HG03432 (cell line): ENCODE measurements around the gene KRT27.
A peak's percentile ranks its signal among the peaks of the same experiment; 100 is the strongest.
"Not testable (repeated sequence)": the region's sequence is repeated elsewhere in the genome, so short reads cannot be mapped to it uniquely, and the experiment has no call there.

Experiments used
- ATAC-seq: cut with Tn5 transposase; IDR thresholded peaks from one replicate; pipeline ENCODE4 v1.9.1; 2021; ENCODE audit warnings: mild to moderate bottlenecking, moderate library complexity; ENCODE audit not compliant: unreplicated experiment

KRT27 gene, protein sequence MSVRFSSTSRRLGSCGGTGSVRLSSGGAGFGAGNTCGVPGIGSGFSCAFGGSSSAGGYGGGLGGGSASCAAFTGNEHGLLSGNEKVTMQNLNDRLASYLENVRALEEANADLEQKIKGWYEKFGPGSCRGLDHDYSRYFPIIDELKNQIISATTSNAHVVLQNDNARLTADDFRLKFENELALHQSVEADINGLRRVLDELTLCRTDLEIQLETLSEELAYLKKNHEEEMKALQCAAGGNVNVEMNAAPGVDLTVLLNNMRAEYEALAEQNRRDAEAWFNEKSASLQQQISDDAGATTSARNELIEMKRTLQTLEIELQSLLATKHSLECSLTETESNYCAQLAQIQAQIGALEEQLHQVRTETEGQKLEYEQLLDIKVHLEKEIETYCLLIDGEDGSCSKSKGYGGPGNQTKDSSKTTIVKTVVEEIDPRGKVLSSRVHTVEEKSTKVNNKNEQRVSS

GRCh38 chr17:40782450-40782849 lies at the start of gene KRT27:
TSS of gene KRT27 (minus strand) at chr17:40782550. CDS start at chr17:40782493, 57 bp downstream.
- ATAC-seq: no peak

DNA sequence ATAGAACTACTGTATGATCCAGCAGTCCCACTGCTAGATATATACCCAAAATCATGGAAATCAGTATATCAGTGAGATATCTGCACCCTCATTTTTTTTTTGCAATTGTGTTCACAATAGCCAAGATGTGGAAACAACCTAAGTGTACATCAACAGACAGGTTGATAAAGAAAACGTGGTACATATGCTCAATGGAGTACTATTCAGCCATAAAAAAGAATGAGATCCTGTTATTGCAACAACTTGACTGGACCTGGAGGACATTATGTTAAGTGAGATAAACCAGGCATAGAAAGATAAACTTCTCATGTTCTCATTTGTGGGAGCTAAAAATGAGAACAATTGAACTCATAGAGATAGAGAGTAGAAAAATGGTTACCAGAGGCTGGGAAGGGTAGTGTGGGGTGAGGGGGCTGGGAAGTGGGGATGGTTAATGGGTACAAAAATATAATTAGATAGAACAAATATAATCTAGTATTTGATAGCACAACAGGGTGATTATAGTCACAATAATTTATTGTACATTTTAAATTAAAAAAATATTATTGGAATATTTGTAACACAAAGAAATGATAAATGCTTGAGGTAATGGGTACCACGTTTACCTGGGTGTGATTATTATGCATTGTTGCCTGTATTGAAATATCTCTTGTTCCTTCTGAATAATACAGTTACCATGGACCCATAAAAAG lies 47.9 kb upstream of the KRT27 start:
- no peak for ATAC-seq

DNA sequence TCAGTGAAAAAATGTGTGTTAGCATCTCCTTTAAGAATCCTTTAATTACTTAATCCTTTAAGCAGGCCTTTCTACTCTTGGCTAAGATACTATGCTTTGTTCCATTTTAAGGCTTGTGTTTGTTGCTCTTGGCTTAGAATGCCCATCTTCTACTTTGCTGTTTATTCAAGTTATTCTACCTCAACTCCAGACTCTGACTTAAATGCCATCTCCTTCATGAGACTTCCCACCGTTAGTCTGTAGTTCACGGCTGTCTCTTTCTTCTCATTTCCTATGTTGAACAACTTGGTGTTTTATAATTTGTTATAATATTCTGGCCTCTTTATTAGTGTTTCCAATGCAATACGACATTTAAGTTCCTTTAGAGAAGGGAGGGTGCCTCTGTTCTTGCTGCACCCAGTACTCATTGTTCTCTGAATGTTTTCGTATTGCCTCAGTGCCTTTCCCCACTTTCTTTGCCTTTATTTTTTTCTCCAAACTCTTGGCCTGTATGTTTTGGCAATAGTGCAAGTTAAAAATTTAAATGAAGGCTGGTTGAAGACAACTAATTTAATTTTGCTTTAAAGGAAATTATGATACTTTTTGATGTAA lies 46.2 kb upstream of the KRT27 start:
- no peak for ATAC-seq

DNA sequence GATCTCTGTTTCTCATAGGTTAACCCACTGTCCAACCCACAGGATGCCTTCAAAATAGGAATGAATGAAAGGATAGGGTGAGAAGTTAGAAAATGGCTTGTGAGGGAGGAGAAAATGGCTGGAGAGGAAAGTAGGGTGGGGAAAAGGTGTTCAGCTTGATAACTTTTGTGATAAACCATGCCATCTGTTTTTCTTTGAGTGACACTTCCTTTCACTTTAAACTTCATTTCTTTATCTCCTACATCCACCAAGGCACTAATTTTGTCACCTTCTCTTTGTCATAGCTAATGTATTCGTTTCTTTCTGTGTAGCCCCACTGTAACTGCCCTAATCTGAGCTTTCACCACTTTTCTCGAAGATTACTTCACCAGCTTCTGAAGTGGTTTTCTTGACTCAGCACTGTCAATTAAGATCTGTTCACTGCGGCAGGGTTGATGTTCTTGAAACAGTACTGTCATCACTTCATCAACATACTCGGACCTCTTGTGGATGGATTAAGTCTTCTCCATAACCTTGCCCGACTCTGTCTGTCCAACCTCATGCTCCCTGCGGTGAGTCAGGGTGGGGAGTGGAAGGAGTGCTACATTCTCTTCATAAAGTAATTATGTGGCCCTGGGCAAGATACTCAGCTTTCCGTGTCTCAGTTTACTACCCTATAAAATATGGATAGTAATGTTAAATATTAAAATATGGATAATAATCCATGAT lies 45.5 kb upstream of the KRT27 start:
- ATAC-seq: no peak

GRCh38 chr17:40825599-40825998 lies 43.2 kb upstream of the KRT27 start:
- no peak for ATAC-seq

GRCh38 chr17:40824015-40824832 lies 41.9 kb upstream of the KRT27 start:
- ATAC-seq: no peak

DNA sequence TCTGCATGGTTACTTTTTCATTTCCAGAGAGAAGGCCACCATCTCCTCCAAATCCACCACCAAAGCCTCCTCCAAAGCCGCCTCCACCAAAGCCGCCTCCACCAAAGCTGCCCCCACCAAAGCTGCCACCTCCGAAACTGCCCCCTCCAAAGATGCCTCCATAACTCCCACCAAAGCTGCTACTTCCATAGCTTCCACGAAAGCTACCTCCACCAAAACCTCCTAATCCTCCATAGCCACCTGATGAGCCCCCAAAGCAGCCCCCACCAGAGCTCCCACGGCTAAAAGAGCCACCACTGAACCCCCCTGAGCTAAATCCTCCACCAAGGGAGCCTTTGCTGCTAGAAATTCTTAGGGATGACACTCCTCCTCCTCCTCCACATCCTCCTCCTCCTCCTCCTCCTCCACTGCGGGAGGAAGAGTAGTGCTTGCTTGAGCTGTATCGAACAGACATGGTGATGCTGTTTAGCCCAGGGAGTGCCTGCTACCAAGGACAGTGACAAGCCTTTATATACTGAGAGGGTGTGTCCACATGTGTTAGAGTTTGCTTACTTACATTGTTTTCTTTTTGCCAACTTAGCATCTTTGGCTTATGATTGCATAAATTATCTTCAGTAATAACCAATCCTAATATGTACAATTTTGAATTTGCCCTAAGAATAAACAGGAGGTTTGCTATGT lies 39.9 kb upstream of the KRT27 start, which contains the start of gene KRT10:
KRT10 (minus strand) TSS at position 483 of the 681 bp plus-strand sequence; CDS start at position 454, 29 bp downstream.
- ATAC-seq: no peak

GRCh38 chr17:40821536-40821935 lies 39.2 kb upstream of the KRT27 start:
- no peak for ATAC-seq

DNA sequence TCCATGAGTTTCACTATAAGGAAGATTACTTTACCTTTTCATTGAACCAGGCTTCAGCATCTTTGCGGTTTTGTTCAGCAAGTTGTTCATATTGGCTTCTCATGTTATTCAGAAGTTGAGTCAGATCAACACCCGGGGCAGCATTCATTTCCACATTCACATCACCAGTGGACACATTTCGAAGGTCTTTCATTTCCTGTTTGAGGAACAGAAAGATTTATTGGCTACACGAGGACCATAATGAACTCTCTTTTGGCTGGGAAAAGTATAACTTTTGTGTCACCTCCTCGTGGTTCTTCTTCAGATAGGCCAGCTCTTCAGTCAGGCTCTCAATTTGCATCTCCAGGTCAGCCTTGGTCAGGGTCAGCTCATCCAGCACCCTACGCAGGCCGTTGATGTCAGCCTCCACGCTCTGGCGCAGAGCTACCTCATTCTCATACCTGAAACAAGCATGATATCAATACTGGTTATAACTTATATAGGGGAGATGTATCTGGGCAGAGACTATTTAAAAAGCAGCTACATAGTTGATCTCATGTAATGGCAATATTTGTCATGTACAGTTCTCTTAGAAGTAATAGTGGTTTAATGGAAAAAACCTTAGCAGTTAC lies 38.0 kb upstream of the KRT27 start:
- no peak for ATAC-seq

DNA sequence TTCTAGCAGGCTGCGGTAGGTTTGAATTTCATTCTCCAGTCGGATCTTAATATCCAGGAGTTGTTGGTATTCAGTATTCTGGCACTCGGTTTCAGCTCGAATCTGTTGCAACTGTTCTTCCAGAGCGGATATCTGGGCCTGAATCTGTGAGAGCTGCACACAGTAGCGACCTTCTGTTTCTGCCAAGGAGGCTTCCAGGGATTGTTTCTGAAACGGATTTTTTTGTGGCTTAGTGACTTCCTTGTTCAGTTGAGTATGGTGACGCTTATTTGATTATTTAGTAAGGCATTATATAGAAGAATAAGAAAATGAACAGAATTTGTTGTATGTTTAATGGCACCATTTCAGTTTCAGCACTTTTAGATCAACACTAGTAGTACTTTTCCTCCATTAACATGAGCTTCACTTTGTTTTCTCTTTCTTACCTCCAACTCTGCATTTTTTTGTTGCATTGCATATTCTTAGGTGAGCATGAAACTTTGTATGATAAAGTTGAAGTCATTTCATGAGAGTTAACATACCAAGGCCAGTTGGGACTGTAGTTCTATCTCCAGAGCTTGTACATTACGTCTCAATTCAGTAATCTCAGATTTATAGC lies 37.3 kb upstream of the KRT27 start:
- no peak for ATAC-seq

DNA sequence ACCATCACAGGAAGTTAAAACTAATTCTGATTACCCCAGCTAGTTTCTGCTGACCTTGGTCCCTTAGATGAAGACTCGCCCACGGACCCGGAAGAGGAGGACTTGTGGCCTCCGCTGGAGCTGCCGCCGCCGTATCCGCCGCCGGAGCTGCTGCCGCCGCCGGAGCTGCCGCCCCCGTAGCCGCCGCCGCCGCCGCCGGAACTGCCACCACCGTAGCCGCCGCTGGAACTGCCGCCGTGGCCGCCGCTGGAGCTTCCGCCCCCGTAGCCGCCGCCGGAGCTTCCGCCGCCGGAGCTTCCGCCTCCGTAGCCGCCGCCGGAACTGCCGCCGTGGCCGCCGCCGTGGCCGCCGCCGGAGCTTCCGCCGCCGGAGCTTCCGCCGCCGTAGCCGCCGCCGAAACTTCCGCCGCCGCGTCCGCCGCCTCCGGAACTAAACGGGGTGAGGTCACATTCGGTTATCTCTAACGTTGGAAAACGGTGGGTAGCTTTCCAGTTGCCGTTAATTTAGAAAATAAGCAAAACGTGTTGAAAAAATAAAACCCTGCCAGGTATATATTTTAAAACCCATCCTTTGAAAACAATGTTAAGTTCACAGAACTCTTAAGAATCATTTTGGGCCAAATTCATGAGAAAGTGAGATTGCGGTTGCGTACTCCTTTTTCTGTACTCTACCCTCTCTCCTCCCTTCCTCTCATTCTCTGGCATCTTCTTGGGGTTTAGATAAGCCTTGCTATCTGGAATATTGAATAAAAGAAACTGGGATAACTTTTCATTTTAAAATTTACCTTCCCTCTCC lies 36.6 kb upstream of the KRT27 start:
- peak; percentile 85 for ATAC-seq

DNA sequence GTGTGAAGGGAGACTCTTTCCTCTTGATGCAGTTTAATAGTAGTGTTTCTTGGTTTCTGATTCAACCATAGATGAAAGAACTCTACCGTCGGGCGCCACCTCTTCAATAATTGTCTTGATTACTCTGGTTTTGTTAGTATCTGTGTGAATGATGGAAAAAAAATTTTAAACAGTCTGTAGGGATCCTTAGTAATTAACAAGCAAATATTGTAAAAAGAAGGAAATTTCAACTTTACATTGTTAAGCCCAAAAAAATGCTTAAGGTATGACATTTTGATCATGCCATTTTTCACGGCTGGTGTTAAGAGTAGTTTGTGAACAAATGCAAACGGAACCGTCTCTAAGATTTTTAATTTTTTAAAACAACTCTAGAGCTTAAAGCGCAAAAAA lies 36.0 kb upstream of the KRT27 start:
- ATAC-seq: no peak

- no peak for ATAC-seq
Observed at GRCh38 chr17:40817103-40817682, 34.8 kb upstream of the KRT27 start.

DNA sequence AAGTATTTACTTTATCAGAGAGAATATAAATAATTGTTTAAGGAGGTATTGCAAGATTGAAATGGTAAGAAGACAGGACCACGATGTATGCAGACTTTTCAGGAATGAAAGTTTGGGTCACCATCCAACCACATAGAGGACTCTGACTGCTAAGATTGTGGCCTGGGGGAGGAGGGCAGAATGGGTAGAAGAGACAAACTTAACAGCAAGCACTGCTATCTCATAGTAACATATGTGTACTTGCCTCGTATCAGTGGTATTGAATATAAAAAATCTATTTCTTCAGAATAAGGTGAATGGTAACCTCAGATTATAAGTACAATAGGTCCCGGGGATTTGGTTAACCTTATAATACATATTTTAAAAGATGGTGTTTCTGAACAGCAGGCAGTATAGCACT lies 34.2 kb upstream of the KRT27 start:
- ATAC-seq: no peak

DNA sequence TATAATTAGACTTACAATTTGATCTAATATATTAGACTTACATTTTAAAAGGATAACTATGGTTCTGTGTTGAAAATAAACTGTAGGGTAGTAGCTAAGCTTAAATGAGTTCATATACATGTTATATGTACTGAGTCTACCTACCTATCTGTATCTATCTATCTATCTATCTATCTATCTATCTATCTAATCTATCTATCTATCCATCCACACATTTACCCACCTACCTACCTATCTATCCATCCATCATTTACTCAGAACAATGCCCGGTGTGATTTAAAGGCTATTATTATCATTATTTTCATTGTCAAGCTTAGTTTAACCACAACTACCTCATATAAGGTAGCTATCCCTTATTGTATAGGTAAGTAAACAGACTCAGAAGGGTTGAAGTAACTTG lies 33.0 kb upstream of the KRT27 start:
- no peak for ATAC-seq

DNA sequence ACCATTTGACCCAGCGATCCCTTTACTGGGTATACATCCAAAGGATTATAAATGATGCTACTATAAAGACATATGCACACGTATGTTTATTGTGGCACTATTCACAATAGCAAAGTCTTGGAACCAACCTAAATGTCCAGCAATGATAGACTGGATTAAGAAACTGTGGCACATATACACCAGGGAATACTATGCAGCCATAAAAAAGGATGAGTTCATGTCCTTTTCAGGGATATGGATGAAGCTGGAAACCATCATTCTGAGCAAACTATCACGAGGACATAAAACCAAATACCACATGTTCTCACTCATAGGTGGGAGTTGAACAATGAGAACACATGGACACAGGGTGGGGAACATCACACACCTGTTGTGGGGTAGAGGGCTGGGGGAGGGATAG lies 32.3 kb upstream of the KRT27 start:
- not testable (repeated sequence) for ATAC-seq

GRCh38 chr17:40813804-40814203 lies 31.5 kb upstream of the KRT27 start:
- no peak for ATAC-seq

DNA sequence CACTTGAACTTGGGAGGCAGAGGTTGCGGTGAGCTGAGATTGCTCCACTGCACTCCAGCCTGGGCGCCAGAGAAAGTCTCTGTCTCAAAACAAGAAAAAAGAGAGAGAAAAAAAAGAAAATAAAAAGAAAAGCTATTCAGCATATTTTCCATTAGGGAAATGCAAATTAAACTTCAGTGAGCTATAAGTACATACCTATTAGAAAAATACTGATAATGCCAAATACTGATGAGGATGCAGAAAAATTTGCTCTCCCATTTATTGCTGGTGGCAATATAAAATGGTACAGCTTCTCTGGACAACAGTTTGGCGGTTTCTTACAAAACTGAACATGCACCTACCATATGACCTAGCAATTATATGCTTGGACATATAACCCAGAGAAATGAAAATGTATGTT lies 30.3 kb upstream of the KRT27 start:
- no peak for ATAC-seq
